Kidney (tissue), 14 donors: Measurements from ENCODE around the gene BCL2L12. TPM values are rescaled to one million over a fixed set of nuclear protein-coding genes. Genes with fewer than 3 reads are reported as not detected.

Experiments used
- DNase-seq, 5 donors: peaks; one replicate each; pipeline ENCODE4 v3.0.0-alpha.2; 2013 to 2020
- FAIRE-seq: peaks from 2 replicates; lab custom pipeline; 2012; peaks lifted over from hg19 to GRCh38; lab: Jason Lieb, UNC
- H3K27ac ChIP-seq, 2 donors: one replicate each; pipeline ENCODE4 v1.7.0; 2013; ENCODE audit warnings: low read depth in 2 of 2, low read length in 2 of 2, inconsistent platforms in 1 of 2
- H3K27me3 ChIP-seq: one replicate; pipeline ENCODE4 v1.7.1; 2013; ENCODE audit warnings: low read length, inconsistent platforms; ENCODE audit not compliant: control insufficient read depth, insufficient read depth
- H3K36me3 ChIP-seq, 3 donors: one replicate each; pipeline versions ENCODE4 v1.7.0 to v1.7.1; 2013; ENCODE audit warnings: low read length in 3 of 3, control low read depth in 1 of 3, inconsistent platforms in 1 of 3; ENCODE audit not compliant: insufficient read depth in 3 of 3, control insufficient read depth in 2 of 3
- H3K4me1 ChIP-seq, 3 donors: one replicate each; pipeline versions ENCODE4 v1.7.0 to v1.7.1; 2013; ENCODE audit warnings: low read length in 3 of 3, inconsistent platforms in 1 of 3, low read depth in 1 of 3; ENCODE audit not compliant: control insufficient read depth in 2 of 3, insufficient read depth in 2 of 3
- H3K4me3 ChIP-seq, 3 donors: one replicate each; pipeline versions ENCODE4 v1.7.0 to v1.8.1; 2013; ENCODE audit warnings: low read length in 3 of 3, control low read depth in 1 of 3, inconsistent platforms in 1 of 3
- H3K9ac ChIP-seq, 3 donors: one replicate each; pipeline versions ENCODE4 v1.7.0 to v1.7.1; 2013; ENCODE audit warnings: low read length in 3 of 3, control low read depth in 1 of 3, inconsistent platforms in 1 of 3
- H3K9me3 ChIP-seq, 3 donors: one replicate each; pipeline versions ENCODE4 v1.7.0 to v1.7.1; 2013; ENCODE audit warnings: low read length in 3 of 3, control low read depth in 1 of 3, inconsistent platforms in 1 of 3; ENCODE audit not compliant: control insufficient read depth in 2 of 3, insufficient read depth in 1 of 3
- CTCF ChIP-seq: IDR thresholded peaks from 3 replicates; pipeline ENCODE4 v1.5.1; 2012; ENCODE audit warnings: mild to moderate bottlenecking, moderate library complexity, borderline replicate concordance; ENCODE audit not compliant: insufficient read depth; ENCODE audit errors: extremely low read depth
- intact Hi-C: fragments of 100-400 bp; cut with DNase I; formaldehyde crosslinking; loops from one replicate; pipeline ENCODE4 v1.11.1; 2022
- polyA plus RNA-seq: library from polyadenylated mRNA; stranded (reverse); fragments of 350-450 nt; fragmentation: Illumina TruSeq; extraction: RNeasy Lipid Tissue Mini Kit (QIAGEN cat#74804); gene quantifications from one replicate; pipeline ENCODE4 v1.2.3, GENCODE V29; 2014; ENCODE audit warnings: low read depth, low replicate concordance; ENCODE audit not compliant: insufficient read depth
- total RNA-seq: library from RNA; stranded (reverse); fragmentation: NEBNext Ultra II Directional; extraction: Animal tissue kit (Norgen Biotek cat#: 25700); gene quantifications from one replicate; pipeline ENCODE4 v1.2.1, GENCODE V29; 2021
- donor health status: control.
- donor health status: control.
- donor health status: control.
- donor health status: control.
- donor health status: control.
- donor health status: DM: yes; HTN: yes; CAD: no.
- donor health status: Normal renal cell carcinoma (clear cell type).

The BCL2L12 gene
- total and polyA plus RNA-seq, 2 donors from 2014 or later, result 13.5 to 14.4 TPM

GRCh38 chr19:49642492-49643035, 23.2 kb upstream of the BCL2L12 start:
- Histone ChIP-seq H3K27ac (peak overlapping the region; percentile 68 to 90), H3K36me3 (peaks cover 0 to 11% (median 5%) of the 10 kb centered on the region in 3 donors), H3K27me3 (no peaks in the 10 kb centered on the region), H3K4me1 (peaks cover 7 to 20% (median 14%) of the 10 kb centered on the region in 3 donors), H3K9ac (peak overlapping the region; percentile 49 to 100 (median 97)), H3K9me3 (no peaks in the 10 kb centered on the region), H3K4me3 (peak overlapping the region; percentile 70 to 100 (median 97))
- intact Hi-C loops, result no loop called here
- DNase-seq, result peak in 2 of 5 donors; percentile 19 to 29
- FAIRE-seq, result no peak
- TF ChIP-seq CTCF, result no peak

GRCh38 chr19:49643466-49643865, 22.3 kb upstream of the BCL2L12 start:
- H3K4me3 ChIP-seq, result no peak overlapping the region
- H3K4me1 ChIP-seq, result peaks cover 7 to 15% (median 14%) of the 10 kb centered on the region in 3 donors
- H3K9ac ChIP-seq, result no peak overlapping the region
- TF ChIP-seq CTCF, result no peak
- no peak overlapping the region for H3K27ac ChIP-seq
- DNase-seq (no peak), FAIRE-seq (no peak)
- intact Hi-C loops, result no loop called here
- no peaks in the 10 kb centered on the region for H3K27me3 ChIP-seq
- H3K9me3 ChIP-seq, result no peaks in the 10 kb centered on the region
- peaks cover 0 to 11% (median 5%) of the 10 kb centered on the region in 3 donors for H3K36me3 ChIP-seq

GRCh38 chr19:49645592-49645991, 20.1 kb upstream of the BCL2L12 start:
- Histone ChIP-seq H3K4me3 (no peak overlapping the region), H3K9me3 (no peaks in the 10 kb centered on the region), H3K9ac (no peak overlapping the region), H3K36me3 (peaks cover 0 to 21% (median 10%) of the 10 kb centered on the region in 3 donors), H3K4me1 (peaks cover 7 to 14% (median 13%) of the 10 kb centered on the region in 3 donors), H3K27me3 (no peaks in the 10 kb centered on the region), H3K27ac (no peak overlapping the region)
- DNase-seq, result no peak
- intact Hi-C loops, result no loop called here
- TF ChIP-seq CTCF, result no peak
- FAIRE-seq, result no peak
